AG04449 (cell line): ENCODE results near the gene RIOK3.

Source experiments
- CTCF ChIA-PET: fragments of 350-600 bp; formaldehyde crosslinking; extraction: SDS; loops from one replicate; lab custom pipeline; 2021; ENCODE audit warnings: antibody characterized with exemption; lab: Yijun Ruan, JAX
- POLR2A ChIA-PET: fragments of 400-600, 350-600 bp; formaldehyde crosslinking; extraction: SDS; loops from one replicate; lab custom pipeline; 2020; ENCODE audit warnings: antibody characterized with exemption, inconsistent platforms; lab: Yijun Ruan, JAX
- DNase-seq: peaks from one replicate; pipeline ENCODE4 v3.0.0-alpha.2; 2010; ENCODE audit warnings: low read depth, low spot score
- H3K4me3 ChIP-seq: 2 replicates; pipeline ENCODE4 v1.5.1; 2011; ENCODE audit warnings: low read depth, mild to moderate bottlenecking, control low read depth, low read length
- TF ChIP-seq, protein P1 (sequence below): IDR thresholded peaks from one replicate; pipeline ENCODE4 v1.5.1; 2011; ENCODE audit warnings: mild to moderate bottlenecking, moderate library complexity, low read length, control low read depth, inconsistent platforms; ENCODE audit not compliant: insufficient read depth; ENCODE audit errors: missing control alignments

The RIOK3 gene

GRCh38 chr18:23452728-23453679 lies at the start of gene RIOK3:
Gene RIOK3, plus strand, starts transcription at chr18:23453287. Its CDS starts 153 bp downstream, at chr18:23453440.
- TF ChIP-seq, protein P1, sequence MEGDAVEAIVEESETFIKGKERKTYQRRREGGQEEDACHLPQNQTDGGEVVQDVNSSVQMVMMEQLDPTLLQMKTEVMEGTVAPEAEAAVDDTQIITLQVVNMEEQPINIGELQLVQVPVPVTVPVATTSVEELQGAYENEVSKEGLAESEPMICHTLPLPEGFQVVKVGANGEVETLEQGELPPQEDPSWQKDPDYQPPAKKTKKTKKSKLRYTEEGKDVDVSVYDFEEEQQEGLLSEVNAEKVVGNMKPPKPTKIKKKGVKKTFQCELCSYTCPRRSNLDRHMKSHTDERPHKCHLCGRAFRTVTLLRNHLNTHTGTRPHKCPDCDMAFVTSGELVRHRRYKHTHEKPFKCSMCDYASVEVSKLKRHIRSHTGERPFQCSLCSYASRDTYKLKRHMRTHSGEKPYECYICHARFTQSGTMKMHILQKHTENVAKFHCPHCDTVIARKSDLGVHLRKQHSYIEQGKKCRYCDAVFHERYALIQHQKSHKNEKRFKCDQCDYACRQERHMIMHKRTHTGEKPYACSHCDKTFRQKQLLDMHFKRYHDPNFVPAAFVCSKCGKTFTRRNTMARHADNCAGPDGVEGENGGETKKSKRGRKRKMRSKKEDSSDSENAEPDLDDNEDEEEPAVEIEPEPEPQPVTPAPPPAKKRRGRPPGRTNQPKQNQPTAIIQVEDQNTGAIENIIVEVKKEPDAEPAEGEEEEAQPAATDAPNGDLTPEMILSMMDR, result no peak
- POLR2A ChIA-PET, result interaction anchor here (1.6 kb wide), 1 partner anchor 9 kb away, joined by 5 read pairs; no protein-coding TSS in a partner anchor
- H3K4me3 ChIP-seq, result peak within 1 kb of the TSS; percentile 100
- DNase-seq, result peak; percentile 71
- CTCF ChIA-PET, result interaction anchor here (0.8 to 2.2 kb wide), 5 partner anchors 10 to 639 kb away, joined by 3 to 10 read pairs (median 4); no protein-coding TSS in a partner anchor

GRCh38 chr18:23403310-23403709 lies 49.8 kb upstream of the RIOK3 start:
- no peak overlapping the region for H3K4me3 ChIP-seq
- TF ChIP-seq, protein P1, result no peak
- POLR2A ChIA-PET, result interaction anchor here (1.0 kb wide), 1 partner anchor 29 kb away, joined by 3 read pairs; no protein-coding TSS in a partner anchor
- CTCF ChIA-PET, result interaction anchor here (1.4 to 1.9 kb wide), 4 partner anchors 8 to 371 kb away, joined by 4 to 13 read pairs (median 8); no protein-coding TSS in a partner anchor
- no peak for DNase-seq

- POLR2A ChIA-PET, result no interaction called here
- CTCF ChIA-PET, result interaction anchor here (1.0 to 3.0 kb wide), 10 partner anchors 9 to 604 kb away, joined by 3 to 21 read pairs (median 6); no protein-coding TSS in a partner anchor
Observed at GRCh38 chr18:23405636-23406035, 47.5 kb upstream of the RIOK3 start.

GRCh38 chr18:23406271-23406787 lies 46.8 kb upstream of the RIOK3 start:
- H3K4me3 ChIP-seq, result no peak overlapping the region
- TF ChIP-seq, protein P1, result no peak
- no peak for DNase-seq
- ChIA-PET POLR2A (interaction anchor here (0.7 kb wide), 1 partner anchor 41 kb away, joined by 3 read pairs; no protein-coding TSS in a partner anchor), CTCF (interaction anchor here (1.0 to 3.0 kb wide), 10 partner anchors 8 to 605 kb away, joined by 3 to 21 read pairs (median 6); no protein-coding TSS in a partner anchor)

More at GRCh38 chr18:23405636-23406035, 47.5 kb upstream of the RIOK3 start:
- no peak for DNase-seq
- TF ChIP-seq, protein P1, result no peak
- H3K4me3 ChIP-seq, result no peak overlapping the region

- ChIA-PET POLR2A (no interaction called here), CTCF (interaction anchor here (0.7 to 5.3 kb wide), 42 partner anchors 9 to 613 kb away, joined by 3 to 99 read pairs (median 4); partner anchors contain the start of gene CABLES1)
- no peak for DNase-seq
- TF ChIP-seq, protein P1, result no peak
- no peak overlapping the region for H3K4me3 ChIP-seq
Observed at GRCh38 chr18:23412351-23412964, 40.6 kb upstream of the RIOK3 start.
